B cell (primary cell): ENCODE measurements around the gene SPRR5. TPM values are rescaled to one million over a fixed set of nuclear protein-coding genes. Genes with fewer than 3 reads are reported as not detected.

Source experiments
- ATAC-seq: fragments of 200-7000 bp; cut with Tn5 transposase; one replicate; pipeline ENCODE4 v1.10.0; 2021; ENCODE audit warnings: low read depth, mild to moderate bottlenecking, moderate number of reproducible peaks, moderate library complexity
- CTCF ChIA-PET: fragments of 350-600 bp; sonication (Branson Sonifier 250); formaldehyde crosslinking; loops from one replicate; lab custom pipeline; 2021; ENCODE audit warnings: antibody characterized with exemption, inconsistent platforms; lab: Charles Lee
- POLR2A ChIA-PET: fragments of 350-600 bp; sonication (Branson Sonifier 250); formaldehyde crosslinking; loops from one replicate; lab custom pipeline; 2021; ENCODE audit warnings: antibody characterized with exemption; lab: Charles Lee
- DNase-seq: peaks from one replicate; pipeline ENCODE4 v3.0.0; 2013
- H2AFZ ChIP-seq: 2 replicates; pipeline ENCODE4 v1.6.1; 2012; ENCODE audit warnings: mild to moderate bottlenecking, low read depth, low read length; ENCODE audit not compliant: insufficient read depth, poor library complexity, severe bottlenecking
- H3K27ac ChIP-seq, 2 donors: 1 replicate in 1 of 2; 2 replicates in 1 of 2; pipeline ENCODE4 v1.5.1; 2012 to 2013; ENCODE audit warnings: low read length in 2 of 2, mild to moderate bottlenecking in 2 of 2, moderate library complexity in 1 of 2
- H3K27me3 ChIP-seq, 4 experiments: fragments of 200-600 bp in 1 of 4; sonication (generic) in 1 of 4; replicated peaks in 1 of 4; 1 replicate in 2 of 4; 2 replicates in 2 of 4; pipeline versions ENCODE4 v1.6.1 to v1.7.0; 2013 to 2016; ENCODE audit warnings: low read length in 3 of 4, mild to moderate bottlenecking in 2 of 4, mixed read lengths in 1 of 4, moderate library complexity in 1 of 4; ENCODE audit not compliant: insufficient read depth in 4 of 4, control insufficient read depth in 3 of 4; ENCODE audit errors: control extremely low read depth in 1 of 4
- H3K36me3 ChIP-seq, 2 experiments: replicated peaks in 1 of 2; 1 replicate in 1 of 2; 2 replicates in 1 of 2; pipeline versions ENCODE4 v1.6.1 to v1.7.1; 2013; ENCODE audit warnings: low read length in 1 of 2; ENCODE audit not compliant: insufficient read depth in 2 of 2, control insufficient read depth in 1 of 2; ENCODE audit errors: control extremely low read depth in 1 of 2, extremely low read depth in 1 of 2
- H3K4me1 ChIP-seq, 2 donors: fragments of 200-600 bp in 1 of 2; sonication (generic) in 1 of 2; 1 replicate in 1 of 2; 2 replicates in 1 of 2; pipeline versions ENCODE4 v1.5.1 to v1.6.1; 2013 to 2017; ENCODE audit warnings: low read length in 2 of 2; ENCODE audit not compliant: control insufficient read depth in 2 of 2, insufficient read depth in 2 of 2
- H3K4me2 ChIP-seq: replicated peaks from 2 replicates; pipeline ENCODE3; 2012; ENCODE audit warnings: mild to moderate bottlenecking, low read depth, low read length; ENCODE audit not compliant: poor library complexity, severe bottlenecking
- H3K4me3 ChIP-seq, 5 experiments: fragments of 200-600 bp in 1 of 5; sonication (generic) in 1 of 5; 1 replicate in 3 of 5; 2 replicates in 2 of 5; pipeline versions ENCODE4 v1.5.1 to v1.7.0; 2011 to 2016; ENCODE audit warnings: low read length in 4 of 5, mild to moderate bottlenecking in 4 of 5, low read depth in 2 of 5, control low read depth in 1 of 5, moderate library complexity in 1 of 5; ENCODE audit not compliant: insufficient read depth in 1 of 5; ENCODE audit errors: control extremely low read depth in 1 of 5, extremely low read depth in 1 of 5
- H3K79me2 ChIP-seq: fragments of 200-600 bp; sonication (generic); one replicate; pipeline ENCODE4 v1.6.0; 2016; ENCODE audit warnings: low read length; ENCODE audit not compliant: control insufficient read depth, insufficient read depth
- H3K9ac ChIP-seq: fragments of 200-600 bp; sonication (generic); 2 replicates; pipeline ENCODE4 v1.6.1; 2017; ENCODE audit warnings: mild to moderate bottlenecking, low read length, moderate library complexity
- H3K9me3 ChIP-seq, 3 donors: one replicate each; pipeline versions ENCODE4 v1.6.1 to v1.7.1; 2013; ENCODE audit warnings: low read length in 2 of 3; ENCODE audit not compliant: control insufficient read depth in 2 of 3, insufficient read depth in 1 of 3; ENCODE audit errors: control extremely low read depth in 1 of 3
- H4K20me1 ChIP-seq: 2 replicates; pipeline ENCODE4 v1.6.0; 2012; ENCODE audit warnings: mild to moderate bottlenecking, low read length; ENCODE audit not compliant: insufficient read depth, control insufficient read depth, poor library complexity, severe bottlenecking
- H3K27ac Mint-ChIP-seq: one replicate; pipeline ENCODE4 v1.8.0; 2021; ENCODE audit warnings: mixed read lengths
- H3K27me3 Mint-ChIP-seq: one replicate; pipeline ENCODE4 v1.8.0; 2021; ENCODE audit warnings: mixed read lengths
- H3K4me1 Mint-ChIP-seq: one replicate; pipeline ENCODE4 v1.8.0; 2021; ENCODE audit warnings: mixed read lengths
- H3K4me3 Mint-ChIP-seq: one replicate; pipeline ENCODE4 v1.8.0; 2021; ENCODE audit warnings: mixed read lengths
- H3K9me3 Mint-ChIP-seq: one replicate; pipeline ENCODE4 v1.8.0; 2022; ENCODE audit warnings: mixed read lengths; ENCODE audit not compliant: insufficient read depth
- CTCF ChIP-seq: fragments of 200-600 bp; IDR thresholded peaks from one replicate; pipeline ENCODE4 v1.8.0; 2022; ENCODE audit warnings: antibody characterized with exemption, mild to moderate bottlenecking
- EZH2 ChIP-seq: IDR thresholded peaks from 2 replicates; pipeline ENCODE4 v1.6.1; 2012; ENCODE audit warnings: borderline replicate concordance, low read depth, mild to moderate bottlenecking, moderate library complexity, low read length; ENCODE audit not compliant: insufficient read depth, poor library complexity, severe bottlenecking
- WGBS: methylation state at CpG from one replicate; pipeline ENCODE4 v1.1.5; 2013; ENCODE audit warnings: missing lambda C conversion rate; ENCODE audit not compliant: insufficient coverage; 5-methylcytosine and 5-hydroxymethylcytosine counted together
- intact Hi-C: fragments of 100-400 bp; cut with micrococcal nuclease; formaldehyde crosslinking; loops from one replicate; pipeline ENCODE4 v1.10.0; 2022
- polyA plus RNA-seq: library from polyadenylated mRNA; depleted of rRNA; stranded (reverse); fragments of >200 nt; gene quantifications from 2 replicates; pipeline ENCODE4 v1.2.3, GENCODE V29; 2012
- total RNA-seq, 2 donors: library from RNA; stranded (reverse); fragments of 120-200 nt in 1 of 2; gene quantifications; 1 replicate in 1 of 2; 2 replicates in 1 of 2; pipeline versions ENCODE4 v1.2.3 to v1.2.4, GENCODE V29; 2013 to 2022

Gene SPRR5
- total and polyA plus RNA-seq, 2 donors (not counting 1 experiment from before 2014, with no cell fraction given): not detected

GRCh38 chr1:152907686-152908601, 39.1 kb upstream of the SPRR5 start, which contains the start of gene IVL:
Gene IVL, plus strand, starts transcription at chr1:152908546. Its CDS starts 1,252 bp downstream, at chr1:152909798.
- no peak within 1 kb of the TSS for H3K4me2 ChIP-seq
- H3K27ac Mint-ChIP-seq: no peak within 1 kb of the TSS
- no peak for TF ChIP-seq EZH2
- TF ChIP-seq CTCF: no peak
- peaks cover 45% of the 10 kb centered on the region for H3K27me3 Mint-ChIP-seq
- peaks cover 0 to 17% (median 3%) of the 10 kb centered on the region in 4 experiments for H3K27me3 ChIP-seq
- ATAC-seq (no peak), DNase-seq (no peak)
- H3K79me2 ChIP-seq: no peaks in the 10 kb centered on the region
- CTCF ChIA-PET: no interaction called here
- no peaks in the 10 kb centered on the region for H3K4me1 Mint-ChIP-seq
- no peaks in the 10 kb centered on the region for H3K9me3 Mint-ChIP-seq
- H3K4me3 Mint-ChIP-seq: no peak within 1 kb of the TSS
- no peaks in the 10 kb centered on the region for H3K36me3 ChIP-seq
- H2AFZ ChIP-seq: no peak within 1 kb of the TSS
- POLR2A ChIA-PET: no interaction called here
- no peaks in the 10 kb centered on the region for H3K4me1 ChIP-seq
- intact Hi-C loops: no loop called here
- peaks cover 0 to 18% (median 0%) of the 10 kb centered on the region in 3 donors for H3K9me3 ChIP-seq
- H3K9ac ChIP-seq: no peak within 1 kb of the TSS
- H3K27ac ChIP-seq: no peak within 1 kb of the TSS
- H4K20me1 ChIP-seq: no peaks in the 10 kb centered on the region
- no peak within 1 kb of the TSS for H3K4me3 ChIP-seq
- no CpG with 5 or more reads among the region's 4 CpGs for WGBS

GRCh38 chr1:152909206-152909605, 37.8 kb upstream of the SPRR5 start:
- Histone ChIP-seq H2AFZ (no peak overlapping the region), H3K9ac (no peak overlapping the region), H4K20me1 (no peaks in the 10 kb centered on the region), H3K9me3 (peaks cover 0 to 18% (median 0%) of the 10 kb centered on the region in 3 donors), H3K79me2 (no peaks in the 10 kb centered on the region), H3K4me2 (no peak overlapping the region), H3K36me3 (no peaks in the 10 kb centered on the region), H3K27ac (no peak overlapping the region), H3K4me1 (no peaks in the 10 kb centered on the region), H3K27me3 (peaks cover 0 to 12% (median 3%) of the 10 kb centered on the region in 4 experiments), H3K4me3 (no peak overlapping the region)
- H3K27ac Mint-ChIP-seq: no peak overlapping the region
- no peaks in the 10 kb centered on the region for H3K4me1 Mint-ChIP-seq
- CTCF ChIA-PET: no interaction called here
- H3K27me3 Mint-ChIP-seq: peaks cover 50% of the 10 kb centered on the region
- intact Hi-C loops: no loop called here
- ATAC-seq: no peak
- POLR2A ChIA-PET: no interaction called here
- DNase-seq: no peak
- 100% methylated on average over 3 of the region's 3 CpGs for WGBS
- TF ChIP-seq CTCF: no peak
- no peak for TF ChIP-seq EZH2
- no peak overlapping the region for H3K4me3 Mint-ChIP-seq
- H3K9me3 Mint-ChIP-seq: no peaks in the 10 kb centered on the region
